CD4-positive, alpha-beta memory T cell (primary cell): ENCODE results near the gene SYT1. TPM values are rescaled to one million over a fixed set of nuclear protein-coding genes. Genes with fewer than 3 reads are reported as not detected.
A peak's percentile ranks its signal among the peaks of the same experiment; 100 is the strongest.

Source experiments
- CTCF ChIA-PET: fragments of 350-600 bp; sonication (Branson Sonifier 250); formaldehyde crosslinking; loops from one replicate; lab custom pipeline; 2021; ENCODE audit warnings: inconsistent platforms; ENCODE audit not compliant: partially characterized antibody; lab: Charles Lee
- POLR2A ChIA-PET: fragments of 350-600 bp; sonication (Branson Sonifier 250); formaldehyde crosslinking; loops from one replicate; lab custom pipeline; 2021; ENCODE audit not compliant: partially characterized antibody; lab: Charles Lee
- DNase-seq, 5 donors: peaks; one replicate each; pipeline versions ENCODE4 v3.0.0 to v3.0.0-alpha.2; 2020 to 2022; ENCODE audit warnings: mixed read lengths in 1 of 5
- H3K27ac ChIP-seq: one replicate; pipeline ENCODE4 v1.7.0; 2013; ENCODE audit warnings: low read depth, low read length
- H3K27me3 ChIP-seq: 2 replicates; pipeline ENCODE4 v1.7.0; 2013; ENCODE audit warnings: mild to moderate bottlenecking, low read length, moderate library complexity; ENCODE audit not compliant: insufficient read depth
- H3K36me3 ChIP-seq: 2 replicates; pipeline ENCODE4 v1.7.0; 2013; ENCODE audit warnings: mild to moderate bottlenecking, low read length, moderate library complexity; ENCODE audit not compliant: insufficient read depth
- H3K4me1 ChIP-seq: 2 replicates; pipeline ENCODE4 v1.7.0; 2013; ENCODE audit warnings: mild to moderate bottlenecking, low read length, moderate library complexity; ENCODE audit not compliant: insufficient read depth
- H3K4me3 ChIP-seq, 2 donors: one replicate each; pipeline ENCODE4 v1.7.0; 2013; ENCODE audit warnings: low read length in 2 of 2, mild to moderate bottlenecking in 1 of 2
- H3K9me3 ChIP-seq, 2 donors: one replicate each; pipeline ENCODE4 v1.7.0; 2013; ENCODE audit warnings: low read length in 2 of 2, control low read depth in 1 of 2; ENCODE audit not compliant: control insufficient read depth in 1 of 2
- H3K27ac Mint-ChIP-seq, 7 donors: one replicate each; pipeline ENCODE4 v1.8.0; 2020 to 2021; ENCODE audit warnings: mixed read lengths in 7 of 7, mild to moderate bottlenecking in 6 of 7, inconsistent platforms in 3 of 7, moderate library complexity in 3 of 7
- H3K27me3 Mint-ChIP-seq, 2 donors: one replicate each; pipeline ENCODE4 v1.8.0; 2020 to 2021; ENCODE audit warnings: mixed read lengths in 2 of 2
- H3K36me3 Mint-ChIP-seq, 2 donors: one replicate each; pipeline ENCODE4 v1.8.0; 2020 to 2021; ENCODE audit warnings: mixed read lengths in 2 of 2, inconsistent platforms in 1 of 2, mild to moderate bottlenecking in 1 of 2
- H3K4me1 Mint-ChIP-seq, 4 donors: one replicate each; pipeline ENCODE4 v1.8.0; 2020 to 2021; ENCODE audit warnings: mixed read lengths in 4 of 4, mild to moderate bottlenecking in 1 of 4
- H3K4me3 Mint-ChIP-seq, 8 donors: one replicate each; pipeline ENCODE4 v1.8.0; 2020 to 2021; ENCODE audit warnings: mixed read lengths in 8 of 8, mild to moderate bottlenecking in 7 of 8, moderate library complexity in 6 of 8, inconsistent platforms in 3 of 8
- H3K9me3 Mint-ChIP-seq, 8 donors: one replicate each; pipeline ENCODE4 v1.8.0; 2020 to 2021; ENCODE audit warnings: mixed read lengths in 8 of 8, mild to moderate bottlenecking in 5 of 8, inconsistent platforms in 3 of 8, moderate library complexity in 1 of 8
- intact Hi-C: fragments of 100-400 bp; cut with micrococcal nuclease; formaldehyde crosslinking; loops from one replicate; pipeline ENCODE4 v1.15.1; 2023
- polyA plus RNA-seq, 2 donors: library from polyadenylated mRNA; unstranded; fragments of 300-500 nt; fragmentation: Illumina TruSeq; gene quantifications; one replicate each; pipeline ENCODE4 v1.2.3, GENCODE V29; 2021
- total RNA-seq, 2 experiments: library from RNA; stranded (reverse); gene quantifications; one replicate each; pipeline ENCODE4 v1.2.3, GENCODE V29; 2021

The SYT1 gene
- total and polyA plus RNA-seq, 4 experiments from 2014 or later = not detected

GRCh38 chr12:79388011-79388410 is 523.4 kb downstream of the SYT1 start:
- H3K4me1 ChIP-seq = no peaks in the 10 kb centered on the region
- H3K36me3 ChIP-seq = no peaks in the 10 kb centered on the region
- intact Hi-C loops = no loop called here
- H3K4me3 ChIP-seq = no peak overlapping the region
- ChIA-PET POLR2A (no interaction called here), CTCF (no interaction called here)
- no peaks in the 10 kb centered on the region for H3K27me3 ChIP-seq
- H3K27ac ChIP-seq = no peak overlapping the region
- H3K4me3 Mint-ChIP-seq = no peak overlapping the region
- no peaks in the 10 kb centered on the region for H3K9me3 ChIP-seq
- DNase-seq = no peak
- H3K27me3 Mint-ChIP-seq = no peaks in the 10 kb centered on the region
- H3K27ac Mint-ChIP-seq = no peak overlapping the region
- peaks cover 0 to 12% (median 2%) of the 10 kb centered on the region in 8 donors for H3K9me3 Mint-ChIP-seq
- H3K4me1 Mint-ChIP-seq = no peaks in the 10 kb centered on the region
- no peaks in the 10 kb centered on the region for H3K36me3 Mint-ChIP-seq

GRCh38 chr12:79393842-79394241 is 529.3 kb downstream of the SYT1 start:
- Histone ChIP-seq H3K9me3 (no peaks in the 10 kb centered on the region), H3K4me1 (no peaks in the 10 kb centered on the region), H3K27ac (no peak overlapping the region), H3K27me3 (no peaks in the 10 kb centered on the region), H3K36me3 (no peaks in the 10 kb centered on the region), H3K4me3 (no peak overlapping the region)
- H3K36me3 Mint-ChIP-seq = no peaks in the 10 kb centered on the region
- H3K4me1 Mint-ChIP-seq = no peaks in the 10 kb centered on the region
- no peak overlapping the region for H3K4me3 Mint-ChIP-seq
- no peaks in the 10 kb centered on the region for H3K27me3 Mint-ChIP-seq
- DNase-seq = no peak
- ChIA-PET CTCF (no interaction called here), POLR2A (no interaction called here)
- no peak overlapping the region for H3K27ac Mint-ChIP-seq
- H3K9me3 Mint-ChIP-seq = peaks cover 0 to 9% (median 2%) of the 10 kb centered on the region in 8 donors
- intact Hi-C loops = no loop called here

- H3K4me3 ChIP-seq = no peak overlapping the region
- no peaks in the 10 kb centered on the region for H3K36me3 ChIP-seq
- H3K9me3 ChIP-seq = no peaks in the 10 kb centered on the region
- Mint-ChIP-seq H3K4me3 (no peak overlapping the region), H3K27me3 (no peaks in the 10 kb centered on the region), H3K4me1 (no peaks in the 10 kb centered on the region), H3K36me3 (no peaks in the 10 kb centered on the region), H3K27ac (no peak overlapping the region), H3K9me3 (peaks cover 0 to 8% (median 0%) of the 10 kb centered on the region in 8 donors)
- no peak for DNase-seq
- no peaks in the 10 kb centered on the region for H3K4me1 ChIP-seq
- ChIA-PET CTCF (no interaction called here), POLR2A (no interaction called here)
- intact Hi-C loops = no loop called here
- H3K27ac ChIP-seq = no peak overlapping the region
- H3K27me3 ChIP-seq = no peaks in the 10 kb centered on the region
These were observed 533.0 kb downstream of the SYT1 start for GRCh38 chr12:79397609-79398008.

- DNase-seq = no peak
- ChIA-PET POLR2A (no interaction called here), CTCF (no interaction called here)
- H3K4me1 Mint-ChIP-seq = no peaks in the 10 kb centered on the region
- peaks cover 0 to 4% (median 0%) of the 10 kb centered on the region in 8 donors for H3K9me3 Mint-ChIP-seq
- H3K27me3 ChIP-seq = no peaks in the 10 kb centered on the region
- no peaks in the 10 kb centered on the region for H3K36me3 Mint-ChIP-seq
- H3K36me3 ChIP-seq = no peaks in the 10 kb centered on the region
- intact Hi-C loops = no loop called here
- H3K27ac Mint-ChIP-seq = peak overlapping the region in 1 of 7 donors; percentile 43
- no peak overlapping the region for H3K4me3 ChIP-seq
- H3K4me3 Mint-ChIP-seq = no peak overlapping the region
- no peaks in the 10 kb centered on the region for H3K9me3 ChIP-seq
- H3K27me3 Mint-ChIP-seq = no peaks in the 10 kb centered on the region
- H3K4me1 ChIP-seq = no peaks in the 10 kb centered on the region
- H3K27ac ChIP-seq = no peak overlapping the region
These were observed 535.9 kb downstream of the SYT1 start for GRCh38 chr12:79400481-79400880.

GRCh38 chr12:79402606-79403005 is 538.0 kb downstream of the SYT1 start:
- Mint-ChIP-seq H3K9me3 (peaks cover 0 to 3% (median 0%) of the 10 kb centered on the region in 8 donors), H3K4me1 (no peaks in the 10 kb centered on the region), H3K36me3 (no peaks in the 10 kb centered on the region), H3K4me3 (no peak overlapping the region), H3K27me3 (no peaks in the 10 kb centered on the region), H3K27ac (no peak overlapping the region)
- no peak overlapping the region for H3K4me3 ChIP-seq
- CTCF ChIA-PET = no interaction called here
- POLR2A ChIA-PET = no interaction called here
- no peaks in the 10 kb centered on the region for H3K9me3 ChIP-seq
- intact Hi-C loops = no loop called here
- H3K4me1 ChIP-seq = no peaks in the 10 kb centered on the region
- no peaks in the 10 kb centered on the region for H3K36me3 ChIP-seq
- H3K27ac ChIP-seq = no peak overlapping the region
- H3K27me3 ChIP-seq = no peaks in the 10 kb centered on the region
- no peak for DNase-seq

GRCh38 chr12:79406993-79407392 is 542.4 kb downstream of the SYT1 start:
- Mint-ChIP-seq H3K4me1 (no peaks in the 10 kb centered on the region), H3K36me3 (no peaks in the 10 kb centered on the region), H3K4me3 (no peak overlapping the region), H3K9me3 (peaks cover 0 to 2% (median 0%) of the 10 kb centered on the region in 8 donors), H3K27ac (no peak overlapping the region), H3K27me3 (no peaks in the 10 kb centered on the region)
- ChIA-PET CTCF (no interaction called here), POLR2A (no interaction called here)
- H3K27me3 ChIP-seq = no peaks in the 10 kb centered on the region
- intact Hi-C loops = no loop called here
- no peaks in the 10 kb centered on the region for H3K36me3 ChIP-seq
- H3K27ac ChIP-seq = no peak overlapping the region
- DNase-seq = no peak
- no peaks in the 10 kb centered on the region for H3K9me3 ChIP-seq
- H3K4me1 ChIP-seq = no peaks in the 10 kb centered on the region
- no peak overlapping the region for H3K4me3 ChIP-seq

- no peak for DNase-seq
- H3K27ac ChIP-seq = no peak overlapping the region
- no peaks in the 10 kb centered on the region for H3K36me3 Mint-ChIP-seq
- no peaks in the 10 kb centered on the region for H3K4me1 Mint-ChIP-seq
- peaks cover 0 to 2% (median 0%) of the 10 kb centered on the region in 8 donors for H3K9me3 Mint-ChIP-seq
- H3K27me3 ChIP-seq = no peaks in the 10 kb centered on the region
- intact Hi-C loops = no loop called here
- H3K4me1 ChIP-seq = no peaks in the 10 kb centered on the region
- H3K36me3 ChIP-seq = no peaks in the 10 kb centered on the region
- POLR2A ChIA-PET = no interaction called here
- CTCF ChIA-PET = no interaction called here
- H3K4me3 Mint-ChIP-seq = no peak overlapping the region
- H3K9me3 ChIP-seq = no peaks in the 10 kb centered on the region
- no peaks in the 10 kb centered on the region for H3K27me3 Mint-ChIP-seq
- H3K27ac Mint-ChIP-seq = no peak overlapping the region
- H3K4me3 ChIP-seq = no peak overlapping the region
These were observed 543.4 kb downstream of the SYT1 start for GRCh38 chr12:79407671-79408622.
